ENCODE data around the gene PCBP3.

Gene PCBP3

DNA sequence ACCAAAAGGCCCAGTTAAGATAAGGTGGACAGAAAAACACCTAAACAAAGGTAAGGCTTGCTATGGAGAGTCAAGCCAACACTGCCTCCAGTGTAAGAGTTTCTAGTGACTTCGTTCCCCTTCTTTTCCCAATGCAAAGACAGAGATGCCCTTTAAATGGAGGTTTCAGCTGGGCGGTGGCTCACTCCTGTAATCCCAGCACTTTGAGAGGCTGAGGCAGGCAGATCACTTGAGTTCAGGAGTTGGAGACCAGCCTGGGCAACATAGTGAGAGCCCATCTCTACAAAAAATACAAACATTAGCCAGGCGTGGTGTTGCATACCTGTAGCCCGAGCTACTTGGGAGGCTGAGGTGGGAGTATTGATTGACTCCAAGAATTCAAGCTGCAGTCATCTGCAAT, 314.0 kb downstream of the PCBP3 start:
- no peak overlapping the region for H3K4me2 ChIP-seq (ENCODE audit: low read depth, low read length)
- H3F3A ChIP-seq (ENCODE audit: insufficient read depth, low read length) = no peaks in the 10 kb centered on the region
- no peaks in the 10 kb centered on the region for H3K36me3 ChIP-seq (replicated peaks; ENCODE audit: insufficient read depth, low read length)
- no peak overlapping the region for H3K27ac ChIP-seq (ENCODE audit: low read length)
- H3K9me2 ChIP-seq (replicated peaks; ENCODE audit: insufficient read depth, low read length) = no peaks in the 10 kb centered on the region
- H3K4me1 ChIP-seq (ENCODE audit: low read length) = no peaks in the 10 kb centered on the region
- peaks cover 96% of the 10 kb centered on the region for H3K27me3 ChIP-seq (replicated peaks; ENCODE audit: insufficient read depth, low read length)
- no peak overlapping the region for H2AFZ ChIP-seq (ENCODE audit: low read length)
- DNase-seq = no peak
- H3K4me3 ChIP-seq (ENCODE audit: low read length) = no peak overlapping the region
- no peaks in the 10 kb centered on the region for H3K9me3 ChIP-seq (replicated peaks; ENCODE audit: insufficient read depth, low read length)
- H3K79me2 ChIP-seq (ENCODE audit: low read length) = no peaks in the 10 kb centered on the region
- TF ChIP-seq, protein P1, sequence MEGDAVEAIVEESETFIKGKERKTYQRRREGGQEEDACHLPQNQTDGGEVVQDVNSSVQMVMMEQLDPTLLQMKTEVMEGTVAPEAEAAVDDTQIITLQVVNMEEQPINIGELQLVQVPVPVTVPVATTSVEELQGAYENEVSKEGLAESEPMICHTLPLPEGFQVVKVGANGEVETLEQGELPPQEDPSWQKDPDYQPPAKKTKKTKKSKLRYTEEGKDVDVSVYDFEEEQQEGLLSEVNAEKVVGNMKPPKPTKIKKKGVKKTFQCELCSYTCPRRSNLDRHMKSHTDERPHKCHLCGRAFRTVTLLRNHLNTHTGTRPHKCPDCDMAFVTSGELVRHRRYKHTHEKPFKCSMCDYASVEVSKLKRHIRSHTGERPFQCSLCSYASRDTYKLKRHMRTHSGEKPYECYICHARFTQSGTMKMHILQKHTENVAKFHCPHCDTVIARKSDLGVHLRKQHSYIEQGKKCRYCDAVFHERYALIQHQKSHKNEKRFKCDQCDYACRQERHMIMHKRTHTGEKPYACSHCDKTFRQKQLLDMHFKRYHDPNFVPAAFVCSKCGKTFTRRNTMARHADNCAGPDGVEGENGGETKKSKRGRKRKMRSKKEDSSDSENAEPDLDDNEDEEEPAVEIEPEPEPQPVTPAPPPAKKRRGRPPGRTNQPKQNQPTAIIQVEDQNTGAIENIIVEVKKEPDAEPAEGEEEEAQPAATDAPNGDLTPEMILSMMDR (IDR thresholded peaks at IDR 0.05; ENCODE audit: low read length) = no peak
- no peak for TF ChIP-seq EZH2phosphoT487 (IDR thresholded peaks at IDR 0.05; ENCODE audit: low read length)
- TF ChIP-seq EZH2 (optimal IDR thresholded peaks at IDR 0.05; ENCODE audit: low read depth, low read length) = no peak
- no peaks in the 10 kb centered on the region for H4K20me1 ChIP-seq (ENCODE audit: insufficient read depth, low read length)
- no peak overlapping the region for H3K9ac ChIP-seq (ENCODE audit: low read length)

DNA sequence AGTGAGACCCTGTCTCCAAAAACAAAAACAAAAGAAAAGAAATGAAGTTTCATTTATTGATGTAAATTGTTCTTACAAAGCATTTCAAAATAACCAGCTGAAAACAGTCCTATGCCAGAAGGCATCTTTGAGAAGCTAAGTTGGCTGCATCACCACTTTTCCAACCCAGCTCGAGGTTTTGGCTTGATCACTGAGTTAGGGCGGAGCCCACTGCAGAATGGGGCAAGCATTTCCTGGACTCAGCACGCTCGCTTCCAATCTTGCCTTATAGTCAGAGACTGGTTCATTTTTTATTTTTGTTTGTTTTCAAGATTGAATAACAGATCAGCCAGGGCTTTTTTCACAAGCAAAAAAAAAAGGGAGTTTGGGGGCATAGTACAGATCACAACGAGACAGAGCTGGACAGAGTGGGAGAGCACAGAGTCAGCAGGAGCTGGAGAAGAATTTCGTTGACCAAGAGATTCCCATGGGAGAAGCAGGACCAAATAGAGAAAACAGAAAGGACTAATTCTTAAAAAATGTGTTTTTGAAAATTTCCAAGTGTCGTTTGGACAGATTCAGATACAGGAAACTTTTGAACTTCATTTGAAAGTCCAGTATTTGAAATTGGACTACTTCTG, 314.6 kb downstream of the PCBP3 start:
- Histone ChIP-seq H3K27ac (ENCODE audit: low read length) (no peak overlapping the region), H3K9ac (ENCODE audit: low read length) (no peak overlapping the region), H3K9me2 (replicated peaks; ENCODE audit: insufficient read depth, low read length) (no peaks in the 10 kb centered on the region), H4K20me1 (ENCODE audit: insufficient read depth, low read length) (no peaks in the 10 kb centered on the region), H3K4me2 (ENCODE audit: low read depth, low read length) (no peak overlapping the region), H3K36me3 (replicated peaks; ENCODE audit: insufficient read depth, low read length) (no peaks in the 10 kb centered on the region), H3K27me3 (replicated peaks; ENCODE audit: insufficient read depth, low read length) (peaks cover 96% of the 10 kb centered on the region), H2AFZ (ENCODE audit: low read length) (no peak overlapping the region), H3F3A (ENCODE audit: insufficient read depth, low read length) (no peaks in the 10 kb centered on the region), H3K9me3 (replicated peaks; ENCODE audit: insufficient read depth, low read length) (no peaks in the 10 kb centered on the region), H3K79me2 (ENCODE audit: low read length) (no peaks in the 10 kb centered on the region), H3K4me3 (ENCODE audit: low read length) (no peak overlapping the region), H3K4me1 (ENCODE audit: low read length) (no peaks in the 10 kb centered on the region)
- no peak for DNase-seq
- TF ChIP-seq, protein P1 (IDR thresholded peaks at IDR 0.05; ENCODE audit: low read length) = no peak
- no peak for TF ChIP-seq EZH2phosphoT487 (IDR thresholded peaks at IDR 0.05; ENCODE audit: low read length)
- no peak for TF ChIP-seq EZH2 (optimal IDR thresholded peaks at IDR 0.05; ENCODE audit: low read depth, low read length)

DNA sequence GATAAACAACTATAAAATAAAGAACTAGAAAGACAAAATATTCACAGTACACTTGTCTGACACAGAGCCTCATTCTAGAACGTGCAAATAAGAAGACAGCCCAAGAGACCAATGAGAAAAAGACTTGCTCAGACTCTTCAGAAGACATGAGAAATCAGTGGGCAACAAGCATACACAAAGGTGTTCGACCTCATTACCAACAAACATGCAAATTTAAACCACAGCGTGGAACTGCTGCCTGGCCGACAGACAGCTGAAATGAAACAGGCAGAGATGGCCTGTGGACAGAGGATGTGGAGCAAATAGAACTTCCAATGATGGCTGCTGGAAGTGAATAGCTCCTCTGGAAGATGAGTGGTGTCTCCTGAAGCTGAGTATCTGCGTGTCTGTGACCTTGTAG, 315.7 kb downstream of the PCBP3 start:
- Histone ChIP-seq H3K9ac (ENCODE audit: low read length) (no peak overlapping the region), H3F3A (ENCODE audit: insufficient read depth, low read length) (no peaks in the 10 kb centered on the region), H3K9me2 (replicated peaks; ENCODE audit: insufficient read depth, low read length) (no peaks in the 10 kb centered on the region), H2AFZ (ENCODE audit: low read length) (no peak overlapping the region), H3K79me2 (ENCODE audit: low read length) (no peaks in the 10 kb centered on the region), H3K9me3 (replicated peaks; ENCODE audit: insufficient read depth, low read length) (no peaks in the 10 kb centered on the region), H3K27me3 (replicated peaks; ENCODE audit: insufficient read depth, low read length) (peaks cover 96% of the 10 kb centered on the region), H3K4me1 (ENCODE audit: low read length) (no peaks in the 10 kb centered on the region), H3K36me3 (replicated peaks; ENCODE audit: insufficient read depth, low read length) (no peaks in the 10 kb centered on the region), H3K4me2 (ENCODE audit: low read depth, low read length) (no peak overlapping the region), H4K20me1 (ENCODE audit: insufficient read depth, low read length) (no peaks in the 10 kb centered on the region), H3K27ac (ENCODE audit: low read length) (no peak overlapping the region), H3K4me3 (ENCODE audit: low read length) (no peak overlapping the region)
- TF ChIP-seq, protein P1 (IDR thresholded peaks at IDR 0.05; ENCODE audit: low read length) = no peak
- no peak for TF ChIP-seq EZH2phosphoT487 (IDR thresholded peaks at IDR 0.05; ENCODE audit: low read length)
- no peak for TF ChIP-seq EZH2 (optimal IDR thresholded peaks at IDR 0.05; ENCODE audit: low read depth, low read length)
- DNase-seq = no peak

Data from MM.1S (cell line).